Endodermal cell (in vitro differentiated cells): ENCODE results near the gene PARP1. TPM values are rescaled to one million over a fixed set of nuclear protein-coding genes. Genes with fewer than 3 reads are reported as not detected.

Source experiments
- DNase-seq: peaks from one replicate; pipeline ENCODE4 v3.0.0-alpha.2; 2017
- H3K27ac ChIP-seq: 2 replicates; pipeline ENCODE4 v1.5.1; 2013; ENCODE audit warnings: mild to moderate bottlenecking, low read depth, low read length, moderate library complexity
- H3K27me3 ChIP-seq: 2 replicates; pipeline ENCODE4 v1.6.1; 2013; ENCODE audit warnings: mild to moderate bottlenecking, low read length, moderate library complexity; ENCODE audit not compliant: insufficient read depth, control insufficient read depth, poor library complexity, severe bottlenecking
- H3K36me3 ChIP-seq: 2 replicates; pipeline ENCODE4 v1.7.0; 2013; ENCODE audit warnings: mild to moderate bottlenecking, low read length, moderate library complexity; ENCODE audit not compliant: control insufficient read depth, insufficient read depth
- H3K4me1 ChIP-seq: one replicate; pipeline ENCODE4 v1.7.0; 2013; ENCODE audit warnings: low read length; ENCODE audit not compliant: control insufficient read depth, insufficient read depth
- H3K4me3 ChIP-seq: 2 replicates; pipeline ENCODE4 v1.5.1; 2013; ENCODE audit warnings: mild to moderate bottlenecking, low read length, moderate library complexity
- H3K9ac ChIP-seq: 2 replicates; pipeline ENCODE4 v1.6.1; 2013; ENCODE audit warnings: mild to moderate bottlenecking, low read length, moderate library complexity; ENCODE audit not compliant: poor library complexity, severe bottlenecking; ENCODE audit errors: extremely low read depth
- H3K9me3 ChIP-seq: 2 replicates; pipeline ENCODE4 v1.6.1; 2013; ENCODE audit warnings: mild to moderate bottlenecking, low read length, moderate library complexity; ENCODE audit not compliant: control insufficient read depth
- H3K27ac Mint-ChIP-seq: 2 replicates; pipeline ENCODE4 v1.8.0; 2020; ENCODE audit warnings: mixed read lengths
- H3K27me3 Mint-ChIP-seq: 2 replicates; pipeline ENCODE4 v1.8.0; 2021; ENCODE audit warnings: mild to moderate bottlenecking, mixed read lengths; ENCODE audit not compliant: insufficient read depth
- H3K36me3 Mint-ChIP-seq: 2 replicates; pipeline ENCODE4 v1.8.0; 2020; ENCODE audit warnings: low read depth, mixed read lengths
- H3K4me1 Mint-ChIP-seq: 2 replicates; pipeline ENCODE4 v1.8.0; 2020; ENCODE audit warnings: mixed read lengths
- H3K4me3 Mint-ChIP-seq: 2 replicates; pipeline ENCODE4 v1.8.0; 2020; ENCODE audit warnings: mild to moderate bottlenecking, moderate library complexity, mixed read lengths
- H3K9me3 Mint-ChIP-seq: 2 replicates; pipeline ENCODE4 v1.8.0; 2020; ENCODE audit warnings: mild to moderate bottlenecking, mixed read lengths
- WGBS, 2 experiments: methylation state at CpG; one replicate each; pipeline versions ENCODE4 v1.1.5 to v1.1.7; 2013; ENCODE audit warnings: missing lambda C conversion rate in 2 of 2, mixed read lengths in 1 of 2; ENCODE audit not compliant: insufficient coverage in 1 of 2, insufficient read length in 1 of 2; 5-methylcytosine and 5-hydroxymethylcytosine counted together
- total RNA-seq, 2 donors: library from RNA; stranded (reverse); fragmentation: NEBNext Ultra II Directional in 1 of 2; extraction: Animal tissue kit (Norgen Biotek cat#: 25700) in 1 of 2; gene quantifications; 2 replicates in 1 of 2; 3 replicates in 1 of 2; pipeline ENCODE4 v1.2.1, GENCODE V29; 2021
- TF ChIP-seq, protein P1 (sequence below): fragments of 200-600 bp; sonication (generic); conservative IDR thresholded peaks from 2 replicates; pipeline ENCODE4 v1.5.0; 2021; ENCODE audit warnings: antibody characterized with exemption, mild to moderate bottlenecking

The PARP1 gene
- total RNA-seq, 2 donors from 2014 or later = 170 to 173 TPM

DNA sequence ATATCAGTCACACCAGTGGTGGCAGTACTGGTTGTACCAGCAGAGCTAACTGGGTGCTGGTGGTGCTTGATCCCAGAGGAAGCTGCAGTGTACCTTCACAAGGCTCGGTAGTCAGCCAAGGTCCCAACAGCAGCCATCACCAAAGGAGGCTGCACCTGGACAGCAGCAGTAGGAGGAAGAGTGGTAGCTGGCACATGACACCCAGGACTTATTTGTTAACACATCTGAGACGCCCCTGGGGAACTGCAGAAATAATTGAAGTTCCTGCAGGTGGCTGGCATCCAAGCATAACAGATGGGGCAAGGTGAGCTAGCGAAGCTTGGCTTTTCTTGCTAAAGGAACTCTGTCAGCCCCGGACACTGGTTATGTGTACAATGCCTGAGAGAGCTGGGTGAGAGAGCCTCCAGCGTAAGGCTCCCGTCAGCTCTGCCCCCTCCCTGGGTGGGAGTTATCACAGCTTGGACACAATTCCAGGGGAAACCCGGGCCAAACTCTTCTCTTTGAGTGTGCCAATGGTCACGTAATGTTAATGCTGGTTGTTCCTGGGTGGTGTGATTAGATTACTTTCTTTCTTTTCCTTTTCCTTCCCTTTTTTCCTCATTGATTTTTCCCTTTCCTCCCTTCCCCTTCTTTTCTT is 29.1 kb upstream of the PARP1 start:
- no peaks in the 10 kb centered on the region for H3K9me3 Mint-ChIP-seq
- 83 to 92% methylated on average over 4 to 7 of the region's 8 CpGs for WGBS, 2 experiments
- Histone ChIP-seq H3K9me3 (no peaks in the 10 kb centered on the region), H3K4me3 (no peak overlapping the region), H3K27me3 (no peaks in the 10 kb centered on the region), H3K4me1 (no peaks in the 10 kb centered on the region), H3K9ac (no peak overlapping the region), H3K27ac (no peak overlapping the region), H3K36me3 (no peaks in the 10 kb centered on the region)
- H3K27ac Mint-ChIP-seq = no peak overlapping the region
- H3K4me1 Mint-ChIP-seq = no peaks in the 10 kb centered on the region
- TF ChIP-seq, protein P1, sequence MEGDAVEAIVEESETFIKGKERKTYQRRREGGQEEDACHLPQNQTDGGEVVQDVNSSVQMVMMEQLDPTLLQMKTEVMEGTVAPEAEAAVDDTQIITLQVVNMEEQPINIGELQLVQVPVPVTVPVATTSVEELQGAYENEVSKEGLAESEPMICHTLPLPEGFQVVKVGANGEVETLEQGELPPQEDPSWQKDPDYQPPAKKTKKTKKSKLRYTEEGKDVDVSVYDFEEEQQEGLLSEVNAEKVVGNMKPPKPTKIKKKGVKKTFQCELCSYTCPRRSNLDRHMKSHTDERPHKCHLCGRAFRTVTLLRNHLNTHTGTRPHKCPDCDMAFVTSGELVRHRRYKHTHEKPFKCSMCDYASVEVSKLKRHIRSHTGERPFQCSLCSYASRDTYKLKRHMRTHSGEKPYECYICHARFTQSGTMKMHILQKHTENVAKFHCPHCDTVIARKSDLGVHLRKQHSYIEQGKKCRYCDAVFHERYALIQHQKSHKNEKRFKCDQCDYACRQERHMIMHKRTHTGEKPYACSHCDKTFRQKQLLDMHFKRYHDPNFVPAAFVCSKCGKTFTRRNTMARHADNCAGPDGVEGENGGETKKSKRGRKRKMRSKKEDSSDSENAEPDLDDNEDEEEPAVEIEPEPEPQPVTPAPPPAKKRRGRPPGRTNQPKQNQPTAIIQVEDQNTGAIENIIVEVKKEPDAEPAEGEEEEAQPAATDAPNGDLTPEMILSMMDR = no peak
- H3K36me3 Mint-ChIP-seq = no peaks in the 10 kb centered on the region
- no peak overlapping the region for H3K4me3 Mint-ChIP-seq
- no peak for DNase-seq
- no peaks in the 10 kb centered on the region for H3K27me3 Mint-ChIP-seq

DNA sequence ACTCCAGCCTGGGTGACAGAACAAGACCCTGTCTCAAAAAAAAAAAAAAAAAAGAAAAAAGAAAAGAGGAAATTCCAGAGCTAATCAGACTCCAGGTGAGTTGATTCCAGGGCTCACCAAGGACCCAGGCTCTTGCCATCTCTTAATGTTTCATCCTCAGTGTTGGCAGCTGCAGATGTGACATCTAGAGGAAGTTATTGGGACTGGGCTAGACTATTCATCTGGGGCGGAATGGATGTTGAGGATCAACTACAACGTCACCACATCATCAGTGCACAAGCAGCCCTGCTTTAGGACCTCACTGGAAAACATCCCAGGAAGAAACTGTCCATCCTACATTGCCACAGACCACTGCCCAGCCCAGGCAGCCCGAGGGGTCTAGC is 28.6 kb upstream of the PARP1 start:
- TF ChIP-seq, protein P1 = no peak

DNA sequence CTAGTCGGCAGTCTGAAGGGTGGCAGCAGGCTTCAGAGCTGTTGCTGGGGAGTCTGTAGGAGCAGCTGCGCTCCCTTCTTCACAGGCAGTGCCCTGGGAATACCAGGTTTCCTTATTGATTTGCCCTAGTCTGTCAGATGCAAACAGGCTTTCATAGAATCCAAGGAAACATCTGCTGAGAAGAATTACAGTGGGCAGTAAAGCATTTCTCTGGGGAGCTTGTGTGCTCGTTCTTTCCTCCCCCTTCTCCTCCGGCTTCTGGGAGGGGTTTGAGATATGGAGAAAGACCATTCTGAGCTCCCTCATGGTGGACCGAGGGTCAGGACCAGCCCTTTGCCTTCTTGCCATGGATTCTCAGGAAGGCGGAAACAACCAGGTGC is 25.4 kb upstream of the PARP1 start:
- H3K27ac ChIP-seq = peak overlapping the region; percentile 93
- no peaks in the 10 kb centered on the region for H3K27me3 Mint-ChIP-seq
- TF ChIP-seq, protein P1 = no peak
- no peaks in the 10 kb centered on the region for H3K36me3 Mint-ChIP-seq
- WGBS, 2 experiments = 90 to 96% methylated on average over 3 to 6 of the region's 6 CpGs
- H3K27me3 ChIP-seq = no peaks in the 10 kb centered on the region
- H3K4me1 Mint-ChIP-seq = peaks cover 7% of the 10 kb centered on the region
- H3K4me1 ChIP-seq = no peaks in the 10 kb centered on the region
- H3K27ac Mint-ChIP-seq = no peak overlapping the region
- no peak overlapping the region for H3K9ac ChIP-seq
- H3K4me3 Mint-ChIP-seq = no peak overlapping the region
- no peak for DNase-seq
- H3K4me3 ChIP-seq = no peak overlapping the region
- H3K9me3 Mint-ChIP-seq = no peaks in the 10 kb centered on the region
- no peaks in the 10 kb centered on the region for H3K9me3 ChIP-seq
- no peaks in the 10 kb centered on the region for H3K36me3 ChIP-seq

More for the DNA sequence above, 28.6 kb upstream of the PARP1 start:
- Histone ChIP-seq H3K27ac (no peak overlapping the region), H3K9ac (no peak overlapping the region), H3K4me1 (no peaks in the 10 kb centered on the region), H3K9me3 (no peaks in the 10 kb centered on the region), H3K4me3 (no peak overlapping the region), H3K36me3 (no peaks in the 10 kb centered on the region), H3K27me3 (no peaks in the 10 kb centered on the region)
- Mint-ChIP-seq H3K4me3 (no peak overlapping the region), H3K27ac (no peak overlapping the region), H3K27me3 (no peaks in the 10 kb centered on the region), H3K4me1 (no peaks in the 10 kb centered on the region), H3K36me3 (no peaks in the 10 kb centered on the region), H3K9me3 (no peaks in the 10 kb centered on the region)
- 92 to 93% methylated on average over 2 to 3 of the region's 3 CpGs for WGBS, 2 experiments
- DNase-seq = no peak
